Stimulated activated CD8-positive, alpha-beta memory T cell treated with anti-CD3 and anti-CD28 coated beads, Interleukin-15, amount 100 ng/mL, for 4 hours (primary cell): ENCODE results near the gene ANKRD28.
A peak's percentile ranks its signal among the peaks of the same experiment; 100 is the strongest.
"Not testable (repeated sequence)": the region's sequence is repeated elsewhere in the genome, so short reads cannot be mapped to it uniquely, and the experiment has no call there.

Experiments used
- DNase-seq, 2 donors: peaks; one replicate each; pipeline ENCODE4 v3.0.0-alpha.2; 2020; ENCODE audit warnings: low read depth in 2 of 2

The ANKRD28 gene

DNA sequence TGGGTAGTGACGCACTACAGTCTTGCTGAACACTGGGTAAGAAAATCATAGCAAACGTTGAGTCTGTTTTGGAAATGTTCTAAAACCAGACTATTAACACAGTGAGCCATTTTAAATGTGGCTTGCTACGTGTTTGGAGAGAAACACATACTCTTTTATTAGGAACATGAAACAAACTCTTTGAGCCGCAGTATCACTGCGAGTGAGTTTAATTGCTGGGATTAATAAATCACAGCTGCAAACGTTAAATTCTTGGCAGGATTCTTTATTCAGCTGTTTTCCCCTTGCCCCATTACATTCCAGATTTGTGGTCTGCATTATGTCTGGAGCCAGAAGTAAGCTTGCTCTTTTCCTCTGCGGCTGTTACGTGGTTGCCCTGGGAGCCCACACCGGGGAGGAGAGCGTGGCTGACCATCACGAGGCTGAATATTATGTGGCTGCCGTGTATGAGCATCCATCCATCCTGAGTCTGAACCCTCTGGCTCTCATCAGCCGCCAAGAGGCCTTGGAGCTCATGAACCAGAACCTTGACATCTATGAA, 162.6 kb downstream of the ANKRD28 start:
- DNase-seq = no peak

- no peak for DNase-seq
Observed at GRCh38 chr3:15634671-15635070, 163.1 kb downstream of the ANKRD28 start.

- DNase-seq = no peak
Observed at GRCh38 chr3:15633766-15634598, 163.8 kb downstream of the ANKRD28 start.

- DNase-seq = no peak
Observed at GRCh38 chr3:15633159-15633558, 164.6 kb downstream of the ANKRD28 start.

DNA sequence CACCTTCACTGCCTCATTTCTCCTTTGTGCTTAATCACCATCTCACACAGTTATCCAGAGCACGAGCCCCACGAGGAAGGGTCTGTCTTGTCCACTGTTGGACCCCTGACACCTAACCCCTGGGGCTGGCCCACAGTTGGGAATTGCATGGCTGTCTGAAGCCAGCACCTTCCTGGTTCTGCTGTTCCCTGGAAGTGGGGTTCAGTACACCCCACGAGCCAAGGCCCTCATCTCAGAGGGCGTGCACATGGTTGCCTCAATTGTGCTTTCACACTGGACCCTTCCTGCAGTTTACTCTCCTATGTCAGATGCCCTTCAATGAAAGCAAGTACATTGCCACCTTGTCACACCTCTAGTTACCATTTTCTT, 165.6 kb downstream of the ANKRD28 start:
- DNase-seq = no peak

- DNase-seq = no peak
Observed at GRCh38 chr3:15631426-15632211, 166.2 kb downstream of the ANKRD28 start.

DNA sequence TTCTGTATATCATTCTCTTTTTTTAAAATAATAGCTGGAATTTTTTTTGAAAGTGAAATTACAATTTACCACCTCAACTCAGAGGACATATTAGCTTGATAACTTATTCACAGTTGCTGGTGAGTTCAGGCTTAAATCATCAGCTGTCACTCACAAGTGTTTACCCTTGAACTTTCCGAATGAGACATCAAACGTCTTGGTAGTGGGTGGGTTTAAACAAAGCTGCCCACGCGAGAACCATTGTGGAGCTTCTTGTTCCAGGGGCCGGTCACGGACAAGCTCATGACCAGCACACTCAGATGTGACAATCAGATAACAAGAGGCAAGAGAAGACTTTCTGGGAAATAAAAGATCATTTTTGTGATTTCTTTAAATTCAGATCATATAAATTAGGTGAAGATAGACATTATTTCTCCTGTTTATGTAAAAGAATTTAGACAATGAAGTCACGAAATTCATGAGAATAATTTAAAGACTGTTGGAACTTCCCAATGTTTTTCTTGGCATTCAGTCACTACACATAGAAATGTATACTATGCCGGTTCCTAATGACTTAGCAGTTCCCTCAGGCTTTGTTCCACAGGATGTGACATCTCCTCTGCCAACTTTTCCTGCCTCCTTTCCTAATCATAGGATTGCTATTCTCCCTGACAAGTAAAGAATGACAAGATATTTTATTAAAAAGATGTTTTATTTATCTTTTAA, 167.0 kb downstream of the ANKRD28 start:
- no peak for DNase-seq

DNA sequence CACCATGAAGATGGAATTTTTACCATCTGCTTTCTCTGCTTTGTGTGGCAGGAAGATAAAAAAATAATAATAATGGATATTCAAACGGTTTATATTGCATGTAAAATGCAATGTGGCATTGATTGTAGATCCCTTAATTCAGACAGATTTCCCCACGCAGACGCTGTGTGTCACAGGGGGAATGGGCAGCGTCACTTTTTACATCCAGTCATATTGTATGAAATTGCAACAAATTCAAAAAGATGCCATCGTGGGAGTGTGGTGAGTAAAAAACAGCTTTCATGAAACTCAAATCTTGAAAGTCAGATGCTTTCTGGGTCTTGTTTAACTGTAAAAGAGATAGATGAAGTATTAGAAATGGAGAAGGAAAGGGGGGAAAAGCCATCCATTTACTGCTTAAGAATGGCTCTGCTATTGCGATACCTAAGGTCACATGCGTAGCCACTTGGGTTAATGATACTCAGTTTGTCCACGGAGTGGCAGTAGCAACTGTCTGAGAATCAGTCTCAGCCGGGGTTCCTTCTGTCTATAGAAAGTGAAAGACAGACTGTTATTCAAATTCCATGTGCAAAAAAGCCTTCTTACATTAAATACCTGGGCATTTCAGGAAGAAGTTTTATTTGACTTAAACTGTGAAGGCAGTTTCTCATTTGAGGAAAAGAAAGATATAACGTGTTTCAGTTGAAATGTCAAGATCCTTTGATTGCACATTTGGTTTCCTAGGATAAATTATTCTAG, 167.8 kb downstream of the ANKRD28 start:
- DNase-seq = peak in 1 of 2 donors; percentile 45

- DNase-seq = no peak
Observed at GRCh38 chr3:15628967-15629366, 168.8 kb downstream of the ANKRD28 start.

DNA sequence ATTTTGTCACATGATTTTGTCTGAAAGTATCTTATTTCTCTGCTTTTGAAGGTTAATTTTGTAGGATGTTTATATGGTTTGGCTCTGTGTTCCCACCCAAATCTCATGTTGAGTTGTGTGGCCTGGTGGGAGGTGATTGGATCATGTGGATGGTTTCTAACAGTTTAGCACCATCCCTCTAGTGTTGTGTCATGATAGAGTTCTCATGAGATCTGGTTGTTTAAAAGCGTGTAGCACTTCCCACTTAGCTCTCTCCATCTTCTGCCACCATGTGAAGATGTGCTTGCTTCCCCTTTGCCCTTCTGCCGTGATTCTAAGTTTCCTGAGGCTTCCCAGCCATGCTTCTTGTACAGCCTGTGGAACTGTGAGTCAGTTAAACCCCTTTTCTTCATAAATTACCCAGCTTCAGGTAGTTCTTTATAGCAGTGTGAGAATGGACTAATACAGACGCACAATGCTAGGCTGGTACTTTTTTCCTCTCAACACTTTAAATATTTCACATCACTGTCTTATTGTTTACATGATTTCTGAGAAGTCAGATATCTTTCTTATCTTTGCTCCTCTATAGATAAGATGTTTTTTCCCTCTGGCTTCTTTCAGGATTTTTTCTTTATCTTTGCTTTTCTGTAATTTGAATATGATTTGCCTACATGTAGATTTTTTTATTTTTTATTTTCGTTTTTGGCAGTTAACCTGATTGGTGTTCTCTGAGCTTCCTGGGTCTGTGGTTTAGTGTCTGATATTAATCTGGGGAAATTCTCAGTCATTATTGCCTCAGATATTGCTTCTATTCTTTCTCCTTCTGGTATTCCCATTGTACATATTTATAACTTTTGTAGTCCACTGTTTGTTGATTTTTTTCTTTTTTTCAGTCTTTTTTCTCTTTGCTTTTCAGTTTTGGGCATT, 174.0 kb downstream of the ANKRD28 start:
- DNase-seq = no peak

- not testable (repeated sequence) for DNase-seq
Observed at GRCh38 chr3:15619659-15620464, 177.9 kb downstream of the ANKRD28 start.
